ENCODE results near the gene PIK3R2. TPM values are rescaled to one million over a fixed set of nuclear protein-coding genes. Genes with fewer than 3 reads are reported as not detected.

Gene PIK3R2
- total RNA-seq, 1 experiment from 2014 or later: 37.6 TPM

DNA sequence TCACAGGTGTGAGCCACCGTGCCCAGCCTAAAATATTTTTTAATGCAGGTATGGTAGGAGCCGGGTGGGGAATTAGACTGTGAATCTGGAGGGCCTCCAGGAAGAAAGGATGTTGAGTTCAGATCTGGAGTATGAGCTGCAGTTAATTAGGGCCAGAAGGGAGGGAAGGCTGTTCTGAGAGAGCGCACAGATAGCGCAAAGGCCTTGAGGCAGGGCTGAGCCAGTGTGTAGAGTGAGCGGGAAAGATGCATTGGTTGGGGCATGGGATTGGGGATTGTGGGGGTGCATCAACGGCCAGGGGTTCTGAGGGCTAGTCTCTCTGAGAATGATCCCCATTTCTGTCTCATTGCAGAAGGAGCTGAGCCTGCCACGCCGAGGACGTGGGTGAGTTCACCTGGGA lies 45.7 kb upstream of the PIK3R2 start:
- POLR2A ChIA-PET: interaction anchor here (0.6 kb wide), 1 partner anchor 24 kb away, joined by 4 read pairs; no protein-coding TSS in a partner anchor
- no peaks in the 10 kb centered on the region for H3K9me3 ChIP-seq (ENCODE audit: control insufficient read depth, insufficient read depth, low read depth, low read length)
- TF ChIP-seq, protein P1, sequence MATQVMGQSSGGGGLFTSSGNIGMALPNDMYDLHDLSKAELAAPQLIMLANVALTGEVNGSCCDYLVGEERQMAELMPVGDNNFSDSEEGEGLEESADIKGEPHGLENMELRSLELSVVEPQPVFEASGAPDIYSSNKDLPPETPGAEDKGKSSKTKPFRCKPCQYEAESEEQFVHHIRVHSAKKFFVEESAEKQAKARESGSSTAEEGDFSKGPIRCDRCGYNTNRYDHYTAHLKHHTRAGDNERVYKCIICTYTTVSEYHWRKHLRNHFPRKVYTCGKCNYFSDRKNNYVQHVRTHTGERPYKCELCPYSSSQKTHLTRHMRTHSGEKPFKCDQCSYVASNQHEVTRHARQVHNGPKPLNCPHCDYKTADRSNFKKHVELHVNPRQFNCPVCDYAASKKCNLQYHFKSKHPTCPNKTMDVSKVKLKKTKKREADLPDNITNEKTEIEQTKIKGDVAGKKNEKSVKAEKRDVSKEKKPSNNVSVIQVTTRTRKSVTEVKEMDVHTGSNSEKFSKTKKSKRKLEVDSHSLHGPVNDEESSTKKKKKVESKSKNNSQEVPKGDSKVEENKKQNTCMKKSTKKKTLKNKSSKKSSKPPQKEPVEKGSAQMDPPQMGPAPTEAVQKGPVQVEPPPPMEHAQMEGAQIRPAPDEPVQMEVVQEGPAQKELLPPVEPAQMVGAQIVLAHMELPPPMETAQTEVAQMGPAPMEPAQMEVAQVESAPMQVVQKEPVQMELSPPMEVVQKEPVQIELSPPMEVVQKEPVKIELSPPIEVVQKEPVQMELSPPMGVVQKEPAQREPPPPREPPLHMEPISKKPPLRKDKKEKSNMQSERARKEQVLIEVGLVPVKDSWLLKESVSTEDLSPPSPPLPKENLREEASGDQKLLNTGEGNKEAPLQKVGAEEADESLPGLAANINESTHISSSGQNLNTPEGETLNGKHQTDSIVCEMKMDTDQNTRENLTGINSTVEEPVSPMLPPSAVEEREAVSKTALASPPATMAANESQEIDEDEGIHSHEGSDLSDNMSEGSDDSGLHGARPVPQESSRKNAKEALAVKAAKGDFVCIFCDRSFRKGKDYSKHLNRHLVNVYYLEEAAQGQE (IDR thresholded peaks at IDR 0.05; ENCODE audit: insufficient read depth in 1 of 2, low read depth in 2 of 2, low read length in 1 of 2): no peak
- TF ChIP-seq SIN3A (IDR thresholded peaks at IDR 0.05; ENCODE audit: borderline replicate concordance, insufficient read depth, low read depth, low read length) (no peak), POLR2AphosphoS5 (IDR thresholded peaks at IDR 0.05; ENCODE audit: low read depth, low read length) (no peak), TCF7L2 (IDR thresholded peaks at IDR 0.05; ENCODE audit: low read depth, low read length) (no peak)
- TF ChIP-seq, protein P2, sequence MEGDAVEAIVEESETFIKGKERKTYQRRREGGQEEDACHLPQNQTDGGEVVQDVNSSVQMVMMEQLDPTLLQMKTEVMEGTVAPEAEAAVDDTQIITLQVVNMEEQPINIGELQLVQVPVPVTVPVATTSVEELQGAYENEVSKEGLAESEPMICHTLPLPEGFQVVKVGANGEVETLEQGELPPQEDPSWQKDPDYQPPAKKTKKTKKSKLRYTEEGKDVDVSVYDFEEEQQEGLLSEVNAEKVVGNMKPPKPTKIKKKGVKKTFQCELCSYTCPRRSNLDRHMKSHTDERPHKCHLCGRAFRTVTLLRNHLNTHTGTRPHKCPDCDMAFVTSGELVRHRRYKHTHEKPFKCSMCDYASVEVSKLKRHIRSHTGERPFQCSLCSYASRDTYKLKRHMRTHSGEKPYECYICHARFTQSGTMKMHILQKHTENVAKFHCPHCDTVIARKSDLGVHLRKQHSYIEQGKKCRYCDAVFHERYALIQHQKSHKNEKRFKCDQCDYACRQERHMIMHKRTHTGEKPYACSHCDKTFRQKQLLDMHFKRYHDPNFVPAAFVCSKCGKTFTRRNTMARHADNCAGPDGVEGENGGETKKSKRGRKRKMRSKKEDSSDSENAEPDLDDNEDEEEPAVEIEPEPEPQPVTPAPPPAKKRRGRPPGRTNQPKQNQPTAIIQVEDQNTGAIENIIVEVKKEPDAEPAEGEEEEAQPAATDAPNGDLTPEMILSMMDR (IDR thresholded peaks at IDR 0.05): no peak
- DNase-seq (ENCODE audit: low read depth, low spot score) (no peak), ATAC-seq (no peak)
- CTCF ChIA-PET: interaction anchor here (0.7 kb wide), 1 partner anchor 50 kb away, joined by 3 read pairs; no protein-coding TSS in a partner anchor
- H3K4me3 ChIP-seq (ENCODE audit: low read depth in 2 of 2, low read length in 2 of 2): no peak overlapping the region
- H3K27ac ChIP-seq (ENCODE audit: low read length): no peak overlapping the region
- no peaks in the 10 kb centered on the region for H3K27me3 ChIP-seq (ENCODE audit: control insufficient read depth, insufficient read depth, low read length)
- in situ Hi-C loops (cut with HindIII; ENCODE audit: low pct_unique_long_range_greater_than_20kb, low sequenced_read_pairs): no loop called here
- BruUV-seq (replicated peaks): no TSS peak
- intact Hi-C loops (cut with micrococcal nuclease; ENCODE audit: unreplicated experiment): no loop called here
- H3K4me1 ChIP-seq (ENCODE audit: control insufficient read depth, insufficient read depth, low read length): 0 out of 2 replicates have a peak, but pooled peaks cover 3% of the 10 kb centered on the region
- H3K36me3 ChIP-seq (ENCODE audit: control insufficient read depth, insufficient read depth, low read length): no peaks in the 10 kb centered on the region

DNA sequence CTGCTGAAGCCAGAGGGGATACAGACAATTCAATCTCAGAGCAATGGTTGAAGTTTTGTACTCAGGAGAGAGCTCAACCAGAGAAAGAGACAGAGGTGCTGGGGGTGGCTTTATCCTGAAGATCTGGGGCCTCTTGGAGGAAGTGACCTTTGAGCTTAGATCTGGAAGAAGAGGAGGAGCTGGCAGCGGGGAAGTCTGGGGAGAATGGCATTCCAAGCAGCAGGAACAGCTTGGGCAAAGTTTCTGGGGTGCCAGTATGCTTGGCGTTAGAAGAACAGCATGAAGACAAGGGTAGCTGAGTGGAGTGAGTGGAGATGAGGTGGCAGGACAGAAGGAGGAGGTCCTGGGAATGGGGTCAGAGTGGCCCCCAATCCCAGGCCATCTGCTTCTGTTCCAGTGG lies 44.1 kb upstream of the PIK3R2 start:
- intact Hi-C loops (cut with micrococcal nuclease; ENCODE audit: unreplicated experiment) (no loop called here), in situ Hi-C loops (cut with HindIII; ENCODE audit: low pct_unique_long_range_greater_than_20kb, low sequenced_read_pairs) (no loop called here)
- Histone ChIP-seq H3K27me3 (ENCODE audit: control insufficient read depth, insufficient read depth, low read length) (no peaks in the 10 kb centered on the region), H3K4me1 (ENCODE audit: control insufficient read depth, insufficient read depth, low read length) (0 out of 2 replicates have a peak, but pooled peaks cover 3% of the 10 kb centered on the region), H3K36me3 (ENCODE audit: control insufficient read depth, insufficient read depth, low read length) (no peaks in the 10 kb centered on the region), H3K27ac (ENCODE audit: low read length) (no peak overlapping the region), H3K4me3 (ENCODE audit: low read depth in 2 of 2, low read length in 2 of 2) (no peak overlapping the region), H3K9me3 (ENCODE audit: control insufficient read depth, insufficient read depth, low read depth, low read length) (no peaks in the 10 kb centered on the region)
- CTCF ChIA-PET: interaction anchor here (0.5 to 0.7 kb wide), 3 partner anchors 23 to 450 kb away, joined by 3 to 4 read pairs (median 4); a partner anchor contains a TSS
- BruUV-seq (replicated peaks): no TSS peak
- no peak for DNase-seq (ENCODE audit: low read depth, low spot score)
- ATAC-seq: no peak
- TF ChIP-seq SIN3A (IDR thresholded peaks at IDR 0.05; ENCODE audit: borderline replicate concordance, insufficient read depth, low read depth, low read length): no peak
- no peak for TF ChIP-seq TCF7L2 (IDR thresholded peaks at IDR 0.05; ENCODE audit: low read depth, low read length)
- no peak for TF ChIP-seq POLR2AphosphoS5 (IDR thresholded peaks at IDR 0.05; ENCODE audit: low read depth, low read length)
- TF ChIP-seq, protein P1 (IDR thresholded peaks at IDR 0.05; ENCODE audit: insufficient read depth in 1 of 2, low read depth in 2 of 2, low read length in 1 of 2): no peak
- TF ChIP-seq, protein P2 (IDR thresholded peaks at IDR 0.05): no peak
- POLR2A ChIA-PET: no interaction called here

Measured in Panc1 (cell line).